HL-60 (cell line): ENCODE measurements around the gene WLS.

Experiments used
- GABPA ChIP-seq: IDR thresholded peaks from 2 replicates; pipeline ENCODE4 v1.6.1; 2012; ENCODE audit warnings: low read depth
- TF ChIP-seq, protein P1 (sequence below): IDR thresholded peaks from one replicate; pipeline ENCODE4 v1.5.1; 2011; ENCODE audit warnings: low read length, control low read depth, inconsistent platforms; ENCODE audit not compliant: insufficient read depth

DNA sequence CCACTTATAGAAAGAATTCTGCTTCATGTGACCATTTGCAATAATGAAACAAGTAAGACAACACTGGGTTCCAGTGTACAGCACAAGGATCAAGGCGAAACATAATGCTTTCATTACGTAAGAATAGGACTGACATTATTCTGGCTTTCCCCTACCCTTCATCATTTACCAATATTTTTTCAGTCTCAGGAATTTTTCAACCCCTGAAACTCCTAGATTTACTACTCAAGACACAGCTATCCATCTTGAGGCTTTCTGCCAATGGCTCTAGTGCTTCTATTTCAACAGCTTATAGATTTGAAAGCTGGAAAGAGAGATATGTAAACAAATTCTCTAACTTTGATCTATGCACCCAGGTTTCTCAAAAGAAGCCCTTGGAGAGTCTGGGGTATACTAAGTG lies 48.4 kb downstream of the WLS start:
- TF ChIP-seq, protein P1, sequence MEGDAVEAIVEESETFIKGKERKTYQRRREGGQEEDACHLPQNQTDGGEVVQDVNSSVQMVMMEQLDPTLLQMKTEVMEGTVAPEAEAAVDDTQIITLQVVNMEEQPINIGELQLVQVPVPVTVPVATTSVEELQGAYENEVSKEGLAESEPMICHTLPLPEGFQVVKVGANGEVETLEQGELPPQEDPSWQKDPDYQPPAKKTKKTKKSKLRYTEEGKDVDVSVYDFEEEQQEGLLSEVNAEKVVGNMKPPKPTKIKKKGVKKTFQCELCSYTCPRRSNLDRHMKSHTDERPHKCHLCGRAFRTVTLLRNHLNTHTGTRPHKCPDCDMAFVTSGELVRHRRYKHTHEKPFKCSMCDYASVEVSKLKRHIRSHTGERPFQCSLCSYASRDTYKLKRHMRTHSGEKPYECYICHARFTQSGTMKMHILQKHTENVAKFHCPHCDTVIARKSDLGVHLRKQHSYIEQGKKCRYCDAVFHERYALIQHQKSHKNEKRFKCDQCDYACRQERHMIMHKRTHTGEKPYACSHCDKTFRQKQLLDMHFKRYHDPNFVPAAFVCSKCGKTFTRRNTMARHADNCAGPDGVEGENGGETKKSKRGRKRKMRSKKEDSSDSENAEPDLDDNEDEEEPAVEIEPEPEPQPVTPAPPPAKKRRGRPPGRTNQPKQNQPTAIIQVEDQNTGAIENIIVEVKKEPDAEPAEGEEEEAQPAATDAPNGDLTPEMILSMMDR: no peak
- no peak for TF ChIP-seq GABPA
